BE2C (cell line): ENCODE data around the gene MYL10.

Experiments used
- DNase-seq: peaks from one replicate; pipeline ENCODE4 v3.0.0-alpha.2; 2020
- H3K27me3 ChIP-seq: fragments of 250-450 bp; sonication (Bioruptor Pico); 2 replicates; pipeline ENCODE4 v1.5.1; 2020; ENCODE audit warnings: mild to moderate bottlenecking
- H3K36me3 ChIP-seq: fragments of 250-450 bp; sonication (Bioruptor Pico); 2 replicates; pipeline ENCODE4 v1.5.1; 2020; ENCODE audit warnings: mild to moderate bottlenecking
- H3K4me1 ChIP-seq: fragments of 250-450 bp; sonication (Bioruptor Pico); 2 replicates; pipeline ENCODE4 v1.5.1; 2020
- H3K4me3 ChIP-seq: 2 replicates; pipeline ENCODE4 v1.5.1; 2011; ENCODE audit warnings: low read depth, low read length
- H3K9me3 ChIP-seq: fragments of 250-450 bp; sonication (Bioruptor Pico); 2 replicates; pipeline ENCODE4 v1.5.1; 2020
- TF ChIP-seq, protein P1 (sequence below): IDR thresholded peaks from 2 replicates; pipeline ENCODE4 v1.5.1; 2012; ENCODE audit warnings: mild to moderate bottlenecking, low read depth, low read length

Gene MYL10

DNA sequence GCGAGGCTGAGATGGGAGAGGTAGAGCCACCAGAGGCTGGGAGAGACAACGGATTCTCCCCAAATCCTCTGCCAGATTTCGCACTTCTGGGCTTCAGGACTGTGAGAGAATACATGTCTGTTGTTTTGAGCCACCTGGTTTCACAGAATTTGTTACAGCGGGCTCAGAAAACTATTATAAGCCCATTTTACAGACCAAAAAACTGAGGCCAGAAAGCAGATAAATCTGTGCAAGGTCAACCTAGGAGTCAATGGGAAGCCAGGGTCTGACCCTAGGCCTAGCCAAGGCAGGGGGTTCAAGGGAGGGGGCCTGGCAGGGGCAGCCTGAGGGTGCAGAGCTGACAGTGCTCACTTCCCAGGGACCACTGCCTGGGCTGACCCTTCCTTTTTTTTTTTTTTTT, 8.7 kb downstream of the MYL10 start:
- Histone ChIP-seq H3K4me3 (no peak overlapping the region), H3K4me1 (no peaks in the 10 kb centered on the region), H3K9me3 (no peaks in the 10 kb centered on the region), H3K36me3 (no peaks in the 10 kb centered on the region), H3K27me3 (peaks cover 5% of the 10 kb centered on the region; the same call in 1 of the 2 replicates)
- no peak for DNase-seq
- TF ChIP-seq, protein P1, sequence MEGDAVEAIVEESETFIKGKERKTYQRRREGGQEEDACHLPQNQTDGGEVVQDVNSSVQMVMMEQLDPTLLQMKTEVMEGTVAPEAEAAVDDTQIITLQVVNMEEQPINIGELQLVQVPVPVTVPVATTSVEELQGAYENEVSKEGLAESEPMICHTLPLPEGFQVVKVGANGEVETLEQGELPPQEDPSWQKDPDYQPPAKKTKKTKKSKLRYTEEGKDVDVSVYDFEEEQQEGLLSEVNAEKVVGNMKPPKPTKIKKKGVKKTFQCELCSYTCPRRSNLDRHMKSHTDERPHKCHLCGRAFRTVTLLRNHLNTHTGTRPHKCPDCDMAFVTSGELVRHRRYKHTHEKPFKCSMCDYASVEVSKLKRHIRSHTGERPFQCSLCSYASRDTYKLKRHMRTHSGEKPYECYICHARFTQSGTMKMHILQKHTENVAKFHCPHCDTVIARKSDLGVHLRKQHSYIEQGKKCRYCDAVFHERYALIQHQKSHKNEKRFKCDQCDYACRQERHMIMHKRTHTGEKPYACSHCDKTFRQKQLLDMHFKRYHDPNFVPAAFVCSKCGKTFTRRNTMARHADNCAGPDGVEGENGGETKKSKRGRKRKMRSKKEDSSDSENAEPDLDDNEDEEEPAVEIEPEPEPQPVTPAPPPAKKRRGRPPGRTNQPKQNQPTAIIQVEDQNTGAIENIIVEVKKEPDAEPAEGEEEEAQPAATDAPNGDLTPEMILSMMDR = no peak

DNA sequence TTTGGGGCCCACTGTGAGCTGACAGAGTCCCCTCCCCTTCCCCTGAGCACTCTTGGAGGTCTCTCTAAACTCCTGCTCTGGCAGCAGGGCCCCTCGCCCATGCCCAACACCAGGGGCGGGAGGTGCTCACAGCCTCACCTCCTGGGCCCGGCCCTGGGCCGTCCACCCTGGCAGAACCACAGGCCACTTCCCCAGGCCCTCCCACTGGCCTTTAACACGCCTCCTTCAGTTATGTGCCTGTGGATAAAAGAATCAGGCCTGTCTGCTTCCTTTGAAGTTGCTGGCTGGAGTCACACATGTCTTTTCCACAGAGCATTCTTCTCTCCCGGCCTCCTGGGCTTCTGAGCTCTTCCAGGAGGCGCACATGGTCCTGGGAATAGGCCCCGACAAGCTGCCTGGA, 10.2 kb downstream of the MYL10 start:
- DNase-seq = no peak
- Histone ChIP-seq H3K36me3 (no peaks in the 10 kb centered on the region), H3K9me3 (no peaks in the 10 kb centered on the region), H3K4me1 (no peaks in the 10 kb centered on the region), H3K27me3 (no peaks in the 10 kb centered on the region), H3K4me3 (no peak overlapping the region)
- TF ChIP-seq, protein P1 = no peak

DNA sequence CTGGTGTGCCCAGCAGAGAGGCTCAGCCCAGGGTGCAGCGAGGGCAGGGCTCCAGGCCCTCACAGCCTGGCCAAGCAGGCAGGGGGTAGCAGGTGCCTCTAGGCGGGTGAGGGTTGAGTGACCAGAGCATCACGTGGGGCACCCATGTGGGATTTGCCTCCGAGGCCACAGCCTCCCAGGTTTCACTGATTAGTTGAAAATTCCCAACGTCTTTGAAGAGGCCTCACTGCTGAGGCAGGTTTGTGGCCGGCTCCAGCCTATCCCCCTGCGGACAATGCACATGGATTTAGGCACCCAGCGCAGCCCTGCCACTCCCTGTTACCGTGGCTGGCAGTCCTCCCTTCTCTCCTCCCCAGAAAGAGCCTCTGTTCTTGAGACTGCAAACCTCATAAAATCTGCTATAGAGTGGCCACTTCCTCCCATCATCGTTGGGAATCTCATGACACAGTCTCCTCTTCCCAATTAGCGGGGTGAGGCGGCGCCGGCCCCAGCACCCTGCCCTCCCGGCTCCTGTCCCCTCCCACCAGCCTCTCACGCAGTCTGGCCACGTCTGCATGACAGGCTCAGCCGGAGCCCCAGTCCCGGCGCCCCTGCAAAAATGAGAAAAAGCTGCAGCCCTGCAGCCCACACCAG, 10.8 kb downstream of the MYL10 start:
- Histone ChIP-seq H3K4me1 (no peaks in the 10 kb centered on the region), H3K36me3 (no peaks in the 10 kb centered on the region), H3K9me3 (no peaks in the 10 kb centered on the region), H3K27me3 (no peaks in the 10 kb centered on the region), H3K4me3 (no peak overlapping the region)
- DNase-seq = no peak
- TF ChIP-seq, protein P1 = no peak

DNA sequence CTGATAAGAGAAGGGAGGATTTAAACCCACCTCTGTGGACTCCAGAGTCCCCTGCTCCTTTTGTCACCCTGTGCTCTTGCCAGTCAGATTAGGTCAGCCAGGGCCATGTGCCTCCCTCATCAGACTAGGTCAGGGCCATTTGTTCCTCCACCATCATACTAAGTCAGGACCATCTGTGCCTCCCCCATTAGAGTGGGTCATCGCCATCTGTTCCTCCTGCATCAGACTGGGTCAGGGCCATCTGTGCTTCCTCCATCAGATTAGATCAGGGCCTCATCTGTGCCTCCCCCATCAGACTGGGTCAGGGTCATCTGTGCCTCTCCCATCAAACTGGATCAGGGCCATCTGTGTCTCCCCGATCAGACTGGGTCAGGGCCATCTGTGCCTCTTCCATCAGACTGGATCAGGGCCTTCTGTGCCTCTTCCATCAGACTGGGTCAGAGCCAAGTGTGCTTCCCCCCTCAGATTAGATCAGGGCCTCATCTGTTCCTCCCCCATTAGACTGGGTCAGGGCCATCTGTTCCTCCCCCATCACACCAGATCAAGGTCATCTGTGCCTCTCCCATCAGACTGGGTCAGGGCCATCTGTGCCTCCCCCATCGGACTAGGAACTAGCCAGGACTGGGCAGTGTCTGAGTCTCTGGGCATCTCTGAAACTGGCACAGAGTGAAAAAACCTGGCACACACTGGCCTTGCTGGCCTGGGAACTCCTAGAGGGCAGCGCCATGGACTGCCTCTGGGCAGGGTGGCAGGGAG, 11.5 kb downstream of the MYL10 start:
- no peak for DNase-seq
- TF ChIP-seq, protein P1 = no peak
- no peaks in the 10 kb centered on the region for H3K27me3 ChIP-seq

DNA sequence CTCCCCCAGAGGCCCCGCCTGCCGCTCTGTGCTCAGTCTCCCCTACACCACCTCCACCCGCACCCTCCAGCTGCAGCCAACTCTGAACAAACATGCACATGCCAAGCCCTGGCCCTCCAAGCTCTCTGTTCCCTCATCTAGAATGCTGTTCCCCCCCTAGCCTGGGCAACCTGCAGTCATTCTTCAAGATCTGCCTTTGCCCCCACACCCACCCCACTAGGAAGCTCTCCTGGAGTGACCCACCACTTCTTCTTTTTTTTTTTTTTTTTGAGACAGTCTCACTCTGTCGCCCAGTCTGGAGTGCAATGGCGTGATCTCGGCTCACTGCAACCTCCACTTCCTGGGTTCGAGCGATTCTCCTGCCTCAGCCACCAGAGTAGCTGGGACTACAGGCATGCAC, 13.7 kb downstream of the MYL10 start:
- H3K27me3 ChIP-seq = 0 out of 2 replicates have a peak, but pooled peaks cover 3% of the 10 kb centered on the region
- no peak for DNase-seq
- no peaks in the 10 kb centered on the region for H3K36me3 ChIP-seq
- no peaks in the 10 kb centered on the region for H3K4me1 ChIP-seq
- no peak overlapping the region for H3K4me3 ChIP-seq
- H3K9me3 ChIP-seq = no peaks in the 10 kb centered on the region
- TF ChIP-seq, protein P1 = no peak

More for the DNA sequence above, 11.5 kb downstream of the MYL10 start:
- no peaks in the 10 kb centered on the region for H3K36me3 ChIP-seq
- H3K9me3 ChIP-seq = no peaks in the 10 kb centered on the region
- no peaks in the 10 kb centered on the region for H3K4me1 ChIP-seq
- no peak overlapping the region for H3K4me3 ChIP-seq

DNA sequence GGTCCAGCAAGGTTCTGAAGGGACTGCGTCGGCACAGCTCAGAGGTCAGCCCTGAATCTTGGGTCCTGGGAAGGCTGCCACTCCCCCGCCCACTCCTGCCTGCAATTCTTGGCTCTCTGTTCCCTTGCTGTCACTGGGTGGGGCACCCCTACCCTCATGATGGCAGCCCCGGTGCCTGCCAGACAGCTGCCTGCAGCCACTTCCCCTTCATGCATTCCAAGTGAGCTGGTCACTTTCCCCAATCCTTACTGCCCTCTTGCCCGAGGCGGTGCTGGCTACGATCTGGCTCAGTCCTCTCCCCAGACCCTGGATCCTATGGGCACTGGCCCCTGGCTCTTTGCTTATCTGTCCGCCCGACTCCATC, 14.2 kb downstream of the MYL10 start:
- 0 out of 2 replicates have a peak, but pooled peaks cover 3% of the 10 kb centered on the region for H3K27me3 ChIP-seq
- H3K4me1 ChIP-seq = no peaks in the 10 kb centered on the region
- H3K36me3 ChIP-seq = no peaks in the 10 kb centered on the region
- TF ChIP-seq, protein P1 = no peak
- DNase-seq = no peak
- H3K4me3 ChIP-seq = no peak overlapping the region
- H3K9me3 ChIP-seq = no peaks in the 10 kb centered on the region
